Measurements from ENCODE around the gene C20orf96.
"Not testable (repeated sequence)": the region's sequence is repeated elsewhere in the genome, so short reads cannot be mapped to it uniquely, and the experiment has no call there.

The C20orf96 gene

DNA sequence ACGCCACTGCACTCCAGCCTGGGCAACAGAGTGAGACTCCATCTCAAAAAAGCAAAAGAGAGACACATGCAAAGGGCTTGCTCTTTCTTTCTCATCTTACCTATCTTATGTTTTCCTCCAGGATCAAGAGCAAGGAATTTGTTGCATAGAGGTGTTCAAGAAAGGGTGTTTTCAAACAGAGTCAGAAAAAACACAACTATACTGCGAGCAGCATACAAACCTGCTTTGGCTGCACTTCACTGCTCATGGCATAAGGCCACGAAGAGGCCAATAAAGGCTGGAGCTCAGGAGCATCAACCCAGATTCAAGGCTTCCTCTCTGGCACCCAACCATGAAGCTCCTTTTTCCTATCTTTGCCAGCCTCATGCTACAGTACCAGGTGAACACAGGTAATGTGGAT is 63.6 kb downstream of the C20orf96 start, which contains the start of gene DEFB129:
DEFB129 (plus strand) TSS at position 301 of the 400 bp plus-strand sequence; CDS start at position 332, 31 bp downstream.
- DNase-seq = no peak

DNA sequence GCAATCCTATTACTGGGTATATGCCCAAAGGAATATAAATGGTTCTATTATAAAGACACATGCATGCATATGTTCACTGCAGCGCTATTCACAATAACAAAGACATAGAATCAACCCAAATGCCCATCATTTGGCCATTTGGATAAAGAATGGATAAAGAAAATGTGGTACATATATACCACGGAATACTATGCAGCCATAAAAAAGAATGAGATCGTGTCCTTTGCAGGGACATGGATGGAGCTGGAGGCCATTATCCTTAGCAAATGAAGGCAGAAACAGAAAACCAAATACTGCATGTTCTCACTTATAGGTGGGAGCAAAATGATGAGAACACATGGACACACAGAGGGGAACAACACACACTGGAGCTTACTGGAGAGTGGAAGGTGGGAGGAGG is 64.7 kb downstream of the C20orf96 start:
- DNase-seq = not testable (repeated sequence)

DNA sequence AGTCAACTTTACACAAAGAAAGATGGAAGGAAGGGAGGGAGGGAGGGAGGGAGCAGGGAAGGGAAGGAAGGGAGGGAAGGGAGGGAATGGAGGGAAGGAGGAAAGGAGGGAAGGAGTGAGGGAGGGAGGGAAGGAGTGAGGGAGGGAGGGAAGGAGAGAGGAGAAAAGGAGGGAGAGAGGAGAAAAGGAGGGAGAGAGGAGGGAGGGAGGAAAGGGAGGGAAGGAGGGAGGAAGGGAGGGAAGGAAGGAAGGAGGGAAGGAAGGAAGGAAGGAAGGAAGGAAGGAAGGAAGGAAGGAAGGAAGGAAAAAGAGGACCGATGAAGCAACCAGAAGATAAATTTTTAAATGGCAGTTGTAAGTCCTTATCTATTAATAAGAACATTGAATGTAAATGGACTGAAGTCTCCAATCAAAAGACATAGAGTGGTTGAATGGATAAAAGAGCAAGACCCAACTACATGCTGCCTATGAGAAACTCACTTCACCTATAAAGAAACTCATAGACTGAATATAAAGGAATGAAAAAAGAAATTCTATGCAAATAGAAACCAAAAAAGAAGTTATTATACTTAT is 69.2 kb downstream of the C20orf96 start:
- DNase-seq = no peak
